ENCODE results near the gene MVB12B. TPM values are rescaled to one million over a fixed set of nuclear protein-coding genes. Genes with fewer than 3 reads are reported as not detected.

Gene MVB12B
- polyA plus RNA-seq, 1 donor from 2014 or later: 39.5 TPM

DNA sequence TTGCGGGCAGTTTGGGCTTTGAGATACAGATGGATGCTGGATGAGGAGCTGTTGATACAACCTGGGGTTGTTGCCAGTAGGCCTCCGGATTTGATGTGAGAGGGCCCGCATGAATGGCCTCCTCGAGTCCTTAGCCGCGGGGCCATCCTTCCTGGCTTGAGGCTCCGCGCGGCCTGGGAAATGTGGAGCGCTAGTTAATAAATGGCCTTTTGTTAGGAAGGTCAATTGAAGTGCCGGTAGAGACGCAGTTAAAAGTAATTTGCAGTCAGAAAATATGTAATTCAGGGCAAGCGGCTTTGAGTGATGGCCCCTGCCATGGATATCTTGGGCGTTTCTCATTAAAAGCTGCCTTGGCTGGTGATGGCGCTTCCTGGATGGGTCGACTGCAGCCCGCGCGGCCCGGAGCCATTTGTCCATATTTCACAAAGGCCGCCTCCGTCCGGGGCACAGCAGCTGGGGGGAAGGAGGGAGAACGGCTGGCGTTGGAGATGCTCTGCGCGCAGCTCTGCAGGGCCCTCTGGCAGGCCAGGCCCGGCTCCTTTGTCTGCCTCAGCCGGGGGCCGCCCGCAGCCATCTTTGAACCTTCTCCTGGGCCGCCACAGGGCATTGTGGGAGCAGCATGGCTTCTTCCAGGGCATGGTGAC is 11.2 kb downstream of the MVB12B start:
- Histone ChIP-seq H3K9ac (ENCODE audit: low read length) (no peak overlapping the region), H3K36me3 (ENCODE audit: insufficient read depth, low read length) (peaks cover 13% of the 10 kb centered on the region), H3K4me3 (ENCODE audit: low read length) (no peak overlapping the region), H3K79me2 (replicated peaks; ENCODE audit: insufficient read depth, low read length) (peaks cover 19% of the 10 kb centered on the region), H3K27me3 (ENCODE audit: insufficient read depth, low read depth, low read length) (no peaks in the 10 kb centered on the region), H3K4me2 (ENCODE audit: low read length) (no peak overlapping the region), H2AFZ (ENCODE audit: low read depth, low read length) (no peak overlapping the region), H3K9me3 (ENCODE audit: low read length) (no peaks in the 10 kb centered on the region), H4K20me1 (ENCODE audit: insufficient read depth) (no peaks in the 10 kb centered on the region), H3F3A (ENCODE audit: insufficient read depth, low read length, poor library complexity, severe bottlenecking) (no peaks in the 10 kb centered on the region), H3K9me2 (ENCODE audit: insufficient read depth, low read length) (no peaks in the 10 kb centered on the region), H3K27ac (ENCODE audit: low read length) (no peak overlapping the region)
- no peak for TF ChIP-seq EZH2 (IDR thresholded peaks at IDR 0.05; ENCODE audit: borderline replicate concordance, insufficient read depth, low read length, poor library complexity, severe bottlenecking)
- TF ChIP-seq CTCF (IDR thresholded peaks at IDR 0.05; ENCODE audit: poor library complexity, severe bottlenecking): no peak
- no peak for TF ChIP-seq EP300 (conservative IDR thresholded peaks at IDR 0.05; ENCODE audit: poor library complexity, severe bottlenecking)
- no peak for TF ChIP-seq SMC3 (conservative IDR thresholded peaks at IDR 0.05; ENCODE audit: poor library complexity)
- TF ChIP-seq RAD21 (conservative IDR thresholded peaks at IDR 0.05): no peak
- TF ChIP-seq TAF1 (IDR thresholded peaks at IDR 0.05; ENCODE audit: low read depth): no peak
- TF ChIP-seq POLR2AphosphoS5 (IDR thresholded peaks at IDR 0.05): no peak
- no peak for TF ChIP-seq MXI1 (conservative IDR thresholded peaks at IDR 0.05; ENCODE audit: poor library complexity, severe bottlenecking)
- TF ChIP-seq, protein P1, sequence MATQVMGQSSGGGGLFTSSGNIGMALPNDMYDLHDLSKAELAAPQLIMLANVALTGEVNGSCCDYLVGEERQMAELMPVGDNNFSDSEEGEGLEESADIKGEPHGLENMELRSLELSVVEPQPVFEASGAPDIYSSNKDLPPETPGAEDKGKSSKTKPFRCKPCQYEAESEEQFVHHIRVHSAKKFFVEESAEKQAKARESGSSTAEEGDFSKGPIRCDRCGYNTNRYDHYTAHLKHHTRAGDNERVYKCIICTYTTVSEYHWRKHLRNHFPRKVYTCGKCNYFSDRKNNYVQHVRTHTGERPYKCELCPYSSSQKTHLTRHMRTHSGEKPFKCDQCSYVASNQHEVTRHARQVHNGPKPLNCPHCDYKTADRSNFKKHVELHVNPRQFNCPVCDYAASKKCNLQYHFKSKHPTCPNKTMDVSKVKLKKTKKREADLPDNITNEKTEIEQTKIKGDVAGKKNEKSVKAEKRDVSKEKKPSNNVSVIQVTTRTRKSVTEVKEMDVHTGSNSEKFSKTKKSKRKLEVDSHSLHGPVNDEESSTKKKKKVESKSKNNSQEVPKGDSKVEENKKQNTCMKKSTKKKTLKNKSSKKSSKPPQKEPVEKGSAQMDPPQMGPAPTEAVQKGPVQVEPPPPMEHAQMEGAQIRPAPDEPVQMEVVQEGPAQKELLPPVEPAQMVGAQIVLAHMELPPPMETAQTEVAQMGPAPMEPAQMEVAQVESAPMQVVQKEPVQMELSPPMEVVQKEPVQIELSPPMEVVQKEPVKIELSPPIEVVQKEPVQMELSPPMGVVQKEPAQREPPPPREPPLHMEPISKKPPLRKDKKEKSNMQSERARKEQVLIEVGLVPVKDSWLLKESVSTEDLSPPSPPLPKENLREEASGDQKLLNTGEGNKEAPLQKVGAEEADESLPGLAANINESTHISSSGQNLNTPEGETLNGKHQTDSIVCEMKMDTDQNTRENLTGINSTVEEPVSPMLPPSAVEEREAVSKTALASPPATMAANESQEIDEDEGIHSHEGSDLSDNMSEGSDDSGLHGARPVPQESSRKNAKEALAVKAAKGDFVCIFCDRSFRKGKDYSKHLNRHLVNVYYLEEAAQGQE (IDR thresholded peaks at IDR 0.05; ENCODE audit: borderline replicate concordance): no peak

- Histone ChIP-seq H3K4me2 (ENCODE audit: low read length) (no peak overlapping the region), H3K9me2 (ENCODE audit: insufficient read depth, low read length) (no peaks in the 10 kb centered on the region), H3F3A (ENCODE audit: insufficient read depth, low read length, poor library complexity, severe bottlenecking) (no peaks in the 10 kb centered on the region), H3K79me2 (replicated peaks; ENCODE audit: insufficient read depth, low read length) (peaks cover 14% of the 10 kb centered on the region), H3K9me3 (ENCODE audit: low read length) (no peaks in the 10 kb centered on the region), H3K27me3 (ENCODE audit: insufficient read depth, low read depth, low read length) (no peaks in the 10 kb centered on the region), H3K27ac (ENCODE audit: low read length) (no peak overlapping the region), H3K36me3 (ENCODE audit: insufficient read depth, low read length) (peaks cover 13% of the 10 kb centered on the region), H3K4me3 (ENCODE audit: low read length) (no peak overlapping the region), H3K9ac (ENCODE audit: low read length) (no peak overlapping the region), H2AFZ (ENCODE audit: low read depth, low read length) (no peak overlapping the region), H4K20me1 (ENCODE audit: insufficient read depth) (no peaks in the 10 kb centered on the region)
- TF ChIP-seq, protein P1 (IDR thresholded peaks at IDR 0.05; ENCODE audit: borderline replicate concordance): no peak
- no peak for TF ChIP-seq EP300 (conservative IDR thresholded peaks at IDR 0.05; ENCODE audit: poor library complexity, severe bottlenecking)
- TF ChIP-seq RAD21 (conservative IDR thresholded peaks at IDR 0.05): no peak
- TF ChIP-seq EZH2 (IDR thresholded peaks at IDR 0.05; ENCODE audit: borderline replicate concordance, insufficient read depth, low read length, poor library complexity, severe bottlenecking): no peak
- TF ChIP-seq SMC3 (conservative IDR thresholded peaks at IDR 0.05; ENCODE audit: poor library complexity): no peak
- no peak for TF ChIP-seq TAF1 (IDR thresholded peaks at IDR 0.05; ENCODE audit: low read depth)
- TF ChIP-seq POLR2AphosphoS5 (IDR thresholded peaks at IDR 0.05): no peak
- TF ChIP-seq CTCF (IDR thresholded peaks at IDR 0.05; ENCODE audit: poor library complexity, severe bottlenecking): no peak
- no peak for TF ChIP-seq MXI1 (conservative IDR thresholded peaks at IDR 0.05; ENCODE audit: poor library complexity, severe bottlenecking)
Measured at GRCh38 chr9:126338945-126339344, 12.3 kb downstream of the MVB12B start.
